Mesenchymal stem cell (in vitro differentiated cells and primary cell): ENCODE results near the gene TOX2.

Experiments used
- DNase-seq: peaks from one replicate; pipeline ENCODE4 v3.0.0-alpha.2; 2013
- H2AFZ ChIP-seq: one replicate; pipeline ENCODE4 v1.6.1; 2013; ENCODE audit warnings: low read depth, mild to moderate bottlenecking, control low read depth, inconsistent platforms, low read length, moderate library complexity
- H2AK5ac ChIP-seq: 2 replicates; pipeline ENCODE4 v1.6.1; 2013; ENCODE audit warnings: low read length, moderate library complexity, mild to moderate bottlenecking, inconsistent platforms; ENCODE audit not compliant: severe bottlenecking
- H2BK120ac ChIP-seq: one replicate; pipeline ENCODE4 v1.6.1; 2013; ENCODE audit warnings: low read depth, mild to moderate bottlenecking, inconsistent platforms, low read length, moderate library complexity
- H2BK12ac ChIP-seq, 2 experiments: one replicate each; pipeline ENCODE4 v1.6.1; 2013; ENCODE audit warnings: inconsistent platforms in 2 of 2, low read length in 2 of 2, mild to moderate bottlenecking in 2 of 2, moderate library complexity in 2 of 2, control low read depth in 1 of 2
- H2BK15ac ChIP-seq: one replicate; pipeline ENCODE4 v1.6.1; 2013; ENCODE audit warnings: mild to moderate bottlenecking, low read depth, inconsistent platforms; ENCODE audit not compliant: poor library complexity, severe bottlenecking
- H2BK5ac ChIP-seq: 2 replicates; pipeline ENCODE4 v1.6.1; 2013; ENCODE audit warnings: low read depth, mild to moderate bottlenecking, low read length, control low read depth, inconsistent platforms; ENCODE audit not compliant: poor library complexity, severe bottlenecking
- H3K14ac ChIP-seq, 2 experiments: one replicate each; pipeline ENCODE4 v1.6.1; 2013; ENCODE audit warnings: inconsistent platforms in 2 of 2, low read length in 2 of 2, control low read depth in 1 of 2, mild to moderate bottlenecking in 1 of 2, moderate library complexity in 1 of 2
- H3K18ac ChIP-seq, 2 experiments: one replicate each; pipeline ENCODE4 v1.6.1; 2013; ENCODE audit warnings: inconsistent platforms in 2 of 2, low read length in 2 of 2, control low read depth in 1 of 2, low read depth in 1 of 2, mild to moderate bottlenecking in 1 of 2
- H3K23ac ChIP-seq, 2 experiments: one replicate each; pipeline ENCODE4 v1.6.1; 2013; ENCODE audit warnings: inconsistent platforms in 2 of 2, low read length in 2 of 2, mild to moderate bottlenecking in 2 of 2, moderate library complexity in 2 of 2, control low read depth in 1 of 2
- H3K27ac ChIP-seq: 2 replicates; pipeline ENCODE4 v1.5.1; 2013; ENCODE audit warnings: mild to moderate bottlenecking, moderate library complexity, low read length, control low read depth, inconsistent platforms; ENCODE audit not compliant: poor library complexity, severe bottlenecking
- H3K27me3 ChIP-seq, 2 experiments: 2 replicates each; pipeline versions ENCODE4 v1.6.1 to v1.7.0; 2013; ENCODE audit warnings: low read length in 2 of 2, mild to moderate bottlenecking in 2 of 2, moderate library complexity in 2 of 2, control low read depth in 1 of 2, inconsistent platforms in 1 of 2; ENCODE audit not compliant: control insufficient read depth in 1 of 2, insufficient read depth in 1 of 2
- H3K36me3 ChIP-seq, 2 experiments: 2 replicates each; pipeline versions ENCODE4 v1.6.1 to v1.7.0; 2013; ENCODE audit warnings: low read length in 2 of 2, control low read depth in 1 of 2, inconsistent platforms in 1 of 2, low read depth in 1 of 2, mild to moderate bottlenecking in 1 of 2; ENCODE audit not compliant: insufficient read depth in 2 of 2, control insufficient read depth in 1 of 2
- H3K4ac ChIP-seq, 2 experiments: one replicate each; pipeline ENCODE4 v1.6.1; 2013; ENCODE audit warnings: inconsistent platforms in 2 of 2, low read length in 2 of 2, mild to moderate bottlenecking in 2 of 2, moderate library complexity in 2 of 2, control low read depth in 1 of 2, low read depth in 1 of 2
- H3K4me1 ChIP-seq: 2 replicates; pipeline ENCODE4 v1.6.1; 2013; ENCODE audit warnings: low read depth, low read length, control low read depth; ENCODE audit not compliant: control insufficient read depth, insufficient read depth
- H3K4me2 ChIP-seq: 2 replicates; pipeline ENCODE4 v1.6.1; 2013; ENCODE audit warnings: low read length, mild to moderate bottlenecking, inconsistent platforms; ENCODE audit not compliant: poor library complexity, severe bottlenecking
- H3K4me3 ChIP-seq, 2 experiments: 2 replicates each; pipeline versions ENCODE4 v1.5.1 to v1.7.0; 2013; ENCODE audit warnings: low read length in 2 of 2, mild to moderate bottlenecking in 2 of 2, control low read depth in 1 of 2, low read depth in 1 of 2; ENCODE audit not compliant: insufficient read depth in 1 of 2
- H3K79me1 ChIP-seq: replicated peaks from 2 replicates; pipeline ENCODE4 v1.6.1; 2013; ENCODE audit warnings: mild to moderate bottlenecking, control low read depth, low read length, inconsistent platforms; ENCODE audit not compliant: poor library complexity, severe bottlenecking
- H3K9ac ChIP-seq: 2 replicates; pipeline ENCODE4 v1.7.0; 2013; ENCODE audit warnings: mild to moderate bottlenecking, low read length, moderate library complexity
- H3K9me3 ChIP-seq: 2 replicates; pipeline ENCODE4 v1.7.0; 2013; ENCODE audit warnings: mild to moderate bottlenecking, low read length; ENCODE audit not compliant: control insufficient read depth
- H4K8ac ChIP-seq: one replicate; pipeline ENCODE4 v1.6.1; 2013; ENCODE audit warnings: inconsistent platforms, mild to moderate bottlenecking, low read length, moderate library complexity
- H4K91ac ChIP-seq: one replicate; pipeline ENCODE4 v1.6.1; 2013; ENCODE audit warnings: mild to moderate bottlenecking, low read length, inconsistent platforms
- WGBS: methylation state at CpG from one replicate; pipeline ENCODE4 v1.1.7; 2013; ENCODE audit warnings: mixed read lengths; 5-methylcytosine and 5-hydroxymethylcytosine counted together

Gene TOX2

GRCh38 chr20:44034451-44034850, 119.8 kb downstream of the TOX2 start:
- H3K79me1 ChIP-seq = no peaks in the 10 kb centered on the region
- H2BK12ac ChIP-seq = no peak overlapping the region
- H3K18ac ChIP-seq = no peak overlapping the region
- no peak overlapping the region for H3K4ac ChIP-seq
- no peaks in the 10 kb centered on the region for H3K4me1 ChIP-seq
- 100% methylated on average over 1 of the region's 1 CpG for WGBS
- H3K27me3 ChIP-seq = peaks cover 52 to 78% of the 10 kb centered on the region in 2 experiments
- no peak overlapping the region for H4K91ac ChIP-seq
- H2AFZ ChIP-seq = no peak overlapping the region
- no peak overlapping the region for H2BK15ac ChIP-seq
- H3K9me3 ChIP-seq = peaks cover 10% of the 10 kb centered on the region
- no peak overlapping the region for H3K9ac ChIP-seq
- no peak overlapping the region for H2BK5ac ChIP-seq
- H3K4me3 ChIP-seq = no peak overlapping the region
- H3K4me2 ChIP-seq = no peak overlapping the region
- H2AK5ac ChIP-seq = no peak overlapping the region
- no peaks in the 10 kb centered on the region for H3K36me3 ChIP-seq
- H3K27ac ChIP-seq = no peak overlapping the region
- no peak overlapping the region for H2BK120ac ChIP-seq
- H4K8ac ChIP-seq = no peak overlapping the region
- H3K14ac ChIP-seq = no peak overlapping the region
- H3K23ac ChIP-seq = no peak overlapping the region
- DNase-seq = no peak

GRCh38 chr20:44034965-44035635, 120.4 kb downstream of the TOX2 start:
- WGBS = 87% methylated on average over 12 of the region's 12 CpGs
- no peak overlapping the region for H4K91ac ChIP-seq
- H3K4me1 ChIP-seq = no peaks in the 10 kb centered on the region

DNA sequence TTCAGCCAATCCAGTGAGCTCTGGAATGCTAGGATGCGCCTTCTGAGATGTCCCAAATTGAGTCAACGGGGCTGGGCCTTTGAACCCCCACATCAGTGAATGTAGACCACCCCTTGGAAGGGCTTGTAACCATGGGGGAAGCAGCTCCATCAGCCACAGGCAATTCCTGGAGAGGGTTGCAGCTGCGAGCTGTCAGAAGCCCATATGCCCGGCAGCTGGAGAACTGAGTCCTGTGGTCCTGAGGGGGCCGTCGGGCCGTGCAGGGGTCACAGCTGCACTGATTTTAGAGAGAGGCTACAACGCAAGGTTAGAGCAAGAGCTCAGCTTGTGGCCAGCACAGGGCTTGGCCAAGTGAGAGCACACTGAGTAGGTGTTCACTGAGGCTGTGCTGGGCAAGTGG, 121.3 kb downstream of the TOX2 start:
- 90% methylated on average over 8 of the region's 8 CpGs for WGBS
- no peak overlapping the region for H3K9ac ChIP-seq

More at GRCh38 chr20:44034965-44035635, 120.4 kb downstream of the TOX2 start:
- no peak overlapping the region for H3K9ac ChIP-seq
- no peak overlapping the region for H3K18ac ChIP-seq
- H3K14ac ChIP-seq = no peak overlapping the region
- no peak overlapping the region for H2AK5ac ChIP-seq
- no peak overlapping the region for H3K4me2 ChIP-seq
- H3K27ac ChIP-seq = no peak overlapping the region
- H3K4me3 ChIP-seq = no peak overlapping the region
- no peak for DNase-seq
- no peaks in the 10 kb centered on the region for H3K36me3 ChIP-seq
- H4K8ac ChIP-seq = no peak overlapping the region
- H2AFZ ChIP-seq = no peak overlapping the region
- H2BK12ac ChIP-seq = no peak overlapping the region
- no peak overlapping the region for H3K4ac ChIP-seq
- H3K79me1 ChIP-seq = no peaks in the 10 kb centered on the region
- no peak overlapping the region for H2BK15ac ChIP-seq
- no peak overlapping the region for H2BK5ac ChIP-seq
- no peak overlapping the region for H3K23ac ChIP-seq
- peaks cover 49 to 79% of the 10 kb centered on the region in 2 experiments for H3K27me3 ChIP-seq
- H2BK120ac ChIP-seq = no peak overlapping the region
- H3K9me3 ChIP-seq = peaks cover 10% of the 10 kb centered on the region

DNA sequence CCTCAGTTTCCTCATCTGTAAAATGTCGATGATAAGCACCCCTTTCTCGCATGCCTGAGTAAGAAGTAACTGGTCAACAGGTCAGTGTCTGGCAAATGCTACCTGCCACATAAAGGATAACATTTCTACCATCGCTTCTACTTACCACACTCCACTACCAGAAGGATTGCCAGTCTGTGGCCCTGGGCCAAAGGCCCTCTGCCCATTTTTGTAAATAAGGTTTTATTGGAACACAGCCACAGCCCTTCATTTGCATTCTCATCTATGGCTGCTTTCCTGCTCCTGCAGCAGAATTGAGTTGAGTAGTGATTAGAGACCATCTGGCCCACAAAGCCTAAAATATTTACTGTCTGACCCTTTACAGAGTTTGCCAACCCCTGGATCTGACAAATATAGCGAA, 121.8 kb downstream of the TOX2 start:
- no peaks in the 10 kb centered on the region for H3K79me1 ChIP-seq
- H3K9ac ChIP-seq = no peak overlapping the region
- H2AK5ac ChIP-seq = no peak overlapping the region
- H3K4me1 ChIP-seq = no peaks in the 10 kb centered on the region
- H2AFZ ChIP-seq = no peak overlapping the region
- H3K36me3 ChIP-seq = no peaks in the 10 kb centered on the region
- no peak overlapping the region for H4K8ac ChIP-seq
- H3K18ac ChIP-seq = no peak overlapping the region
- peaks cover 39 to 78% of the 10 kb centered on the region in 2 experiments for H3K27me3 ChIP-seq
- no peak overlapping the region for H3K4me3 ChIP-seq
- no peak overlapping the region for H2BK15ac ChIP-seq
- no peak overlapping the region for H2BK120ac ChIP-seq
- no peak overlapping the region for H3K4ac ChIP-seq
- H3K4me2 ChIP-seq = no peak overlapping the region
- no peak overlapping the region for H2BK5ac ChIP-seq
- no peak overlapping the region for H3K27ac ChIP-seq
- WGBS = 99% methylated on average over 4 of the region's 4 CpGs
- H3K9me3 ChIP-seq = peaks cover 8% of the 10 kb centered on the region
- H3K23ac ChIP-seq = no peak overlapping the region
- H4K91ac ChIP-seq = no peak overlapping the region
- no peak overlapping the region for H3K14ac ChIP-seq
- H2BK12ac ChIP-seq = no peak overlapping the region
- DNase-seq = no peak

More for the DNA sequence above, 121.3 kb downstream of the TOX2 start:
- Histone ChIP-seq H3K23ac (no peak overlapping the region), H3K4ac (no peak overlapping the region), H2BK12ac (no peak overlapping the region), H3K27ac (no peak overlapping the region), H2AFZ (no peak overlapping the region), H3K79me1 (no peaks in the 10 kb centered on the region), H4K8ac (peak overlapping the region; percentile 14), H3K4me1 (no peaks in the 10 kb centered on the region), H3K27me3 (peaks cover 44 to 81% of the 10 kb centered on the region in 2 experiments), H3K36me3 (no peaks in the 10 kb centered on the region), H3K18ac (no peak overlapping the region), H3K14ac (no peak overlapping the region), H3K4me2 (no peak overlapping the region), H2AK5ac (no peak overlapping the region), H3K9me3 (peaks cover 8% of the 10 kb centered on the region), H4K91ac (no peak overlapping the region), H2BK120ac (no peak overlapping the region), H3K4me3 (no peak overlapping the region), H2BK15ac (no peak overlapping the region), H2BK5ac (no peak overlapping the region)
- no peak for DNase-seq
